Fibroblast of lung (primary cell): ENCODE results near the gene FAM117A. TPM values are rescaled to one million over a fixed set of nuclear protein-coding genes. Genes with fewer than 3 reads are reported as not detected.

ENCODE experiments used
- DNase-seq, 2 donors: peaks; one replicate each; pipeline versions ENCODE4 v3.0.0 to v3.0.0-alpha.2; 2010; ENCODE audit warnings: low read depth in 2 of 2
- H2AFZ ChIP-seq: 2 replicates; pipeline ENCODE4 v1.5.1; 2012; ENCODE audit warnings: low read length, control low read depth, inconsistent platforms
- H3K27ac ChIP-seq: 2 replicates; pipeline ENCODE4 v1.5.1; 2011; ENCODE audit warnings: low read length, control low read depth; ENCODE audit not compliant: insufficient read depth
- H3K27me3 ChIP-seq: 2 replicates; pipeline ENCODE4 v1.5.1; 2011; ENCODE audit warnings: mild to moderate bottlenecking, low read length; ENCODE audit not compliant: control insufficient read depth, insufficient read depth
- H3K36me3 ChIP-seq: 2 replicates; pipeline ENCODE4 v1.5.1; 2011; ENCODE audit warnings: low read length; ENCODE audit not compliant: control insufficient read depth, insufficient read depth
- H3K4me1 ChIP-seq: 2 replicates; pipeline ENCODE4 v1.5.1; 2011; ENCODE audit warnings: low read length; ENCODE audit not compliant: control insufficient read depth, insufficient read depth; ENCODE audit errors: extremely low read depth
- H3K4me2 ChIP-seq: 2 replicates; pipeline ENCODE4 v1.5.1; 2011; ENCODE audit warnings: low read length, control low read depth; ENCODE audit not compliant: insufficient read depth; ENCODE audit errors: extremely low read depth
- H3K4me3 ChIP-seq, 4 experiments: fragments of 200-600 bp in 1 of 4; sonication (generic) in 1 of 4; replicated peaks in 1 of 4; 2 replicates each; pipeline ENCODE4 v1.5.1; 2011 to 2016; ENCODE audit warnings: low read length in 4 of 4, low read depth in 3 of 4, mild to moderate bottlenecking in 3 of 4, control low read depth in 2 of 4, inconsistent platforms in 1 of 4, mixed read lengths in 1 of 4; ENCODE audit not compliant: insufficient read depth in 1 of 4; ENCODE audit errors: control extremely low read depth in 1 of 4
- H3K79me2 ChIP-seq: 2 replicates; pipeline ENCODE4 v1.5.1; 2012; ENCODE audit warnings: mild to moderate bottlenecking, low read length, inconsistent platforms; ENCODE audit not compliant: control insufficient read depth, insufficient read depth
- H3K9ac ChIP-seq: 2 replicates; pipeline ENCODE4 v1.5.1; 2011; ENCODE audit warnings: mild to moderate bottlenecking, low read length, control low read depth; ENCODE audit not compliant: insufficient read depth
- H3K9me3 ChIP-seq: 2 replicates; pipeline ENCODE4 v1.5.1; 2012; ENCODE audit warnings: low read depth, low read length; ENCODE audit not compliant: control insufficient read depth, insufficient read depth
- H4K20me1 ChIP-seq: 2 replicates; pipeline ENCODE4 v1.5.1; 2011; ENCODE audit warnings: low read length; ENCODE audit not compliant: control insufficient read depth, insufficient read depth; ENCODE audit errors: extremely low read depth
- CTCF ChIP-seq, 2 donors: IDR thresholded peaks in 1 of 2; conservative IDR thresholded peaks in 1 of 2; 1 replicate in 1 of 2; 2 replicates in 1 of 2; pipeline ENCODE4 v1.5.1; 2011 to 2012; ENCODE audit warnings: low read length in 2 of 2, control low read depth in 1 of 2, inconsistent platforms in 1 of 2, low read depth in 1 of 2, mild to moderate bottlenecking in 1 of 2
- EZH2 ChIP-seq: IDR thresholded peaks from 2 replicates; pipeline ENCODE4 v1.5.1; 2012; ENCODE audit warnings: low read length, control low read depth, mild to moderate bottlenecking; ENCODE audit errors: missing control alignments
- polyA plus RNA-seq, 2 donors: library from polyadenylated mRNA; depleted of rRNA in 1 of 2; stranded (reverse) in 1 of 2; unstranded in 1 of 2; fragments of >200 nt; gene quantifications; 2 replicates each; pipeline ENCODE4 v1.2.1, GENCODE V29; 2011 to 2012; ENCODE audit warnings: missing spikeins in 1 of 2
- total RNA-seq: library from RNA; depleted of rRNA; stranded (reverse); fragments of >200 nt; gene quantifications from 2 replicates; pipeline ENCODE4 v1.2.1, GENCODE V29; 2014

The FAM117A gene
- total and polyA plus RNA-seq, 2 donors (not counting 1 experiment from before 2014, with no cell fraction given), result 2.4 to 3.3 TPM

GRCh38 chr17:49695698-49696232 lies 68.2 kb downstream of the FAM117A start:
- H3K27me3 ChIP-seq, result no peaks in the 10 kb centered on the region
- no peak overlapping the region for H3K27ac ChIP-seq
- no peak for DNase-seq
- H4K20me1 ChIP-seq, result no peaks in the 10 kb centered on the region
- H2AFZ ChIP-seq, result no peak overlapping the region
- no peak overlapping the region for H3K9ac ChIP-seq
- H3K79me2 ChIP-seq, result no peaks in the 10 kb centered on the region
- H3K4me1 ChIP-seq, result no peaks in the 10 kb centered on the region
- H3K4me2 ChIP-seq, result no peak overlapping the region
- H3K4me3 ChIP-seq, result no peak overlapping the region
- no peaks in the 10 kb centered on the region for H3K9me3 ChIP-seq
- TF ChIP-seq CTCF (conservative IDR thresholded peaks at IDR 0.05 in 1 of 2, IDR thresholded peaks at IDR 0.05 in 1 of 2; ENCODE audit: low read depth in 1 of 2, low read length in 2 of 2) (no peak), EZH2 (no peak)
- H3K36me3 ChIP-seq, result peaks cover 2% of the 10 kb centered on the region

- no peak overlapping the region for H3K4me3 ChIP-seq
- H3K27ac ChIP-seq, result no peak overlapping the region
- H3K4me1 ChIP-seq, result no peaks in the 10 kb centered on the region
- TF ChIP-seq CTCF (conservative IDR thresholded peaks at IDR 0.05 in 1 of 2, IDR thresholded peaks at IDR 0.05 in 1 of 2; ENCODE audit: low read depth in 1 of 2, low read length in 2 of 2) (peak; percentile 90 to 94), EZH2 (no peak)
- no peaks in the 10 kb centered on the region for H4K20me1 ChIP-seq
- H2AFZ ChIP-seq, result no peak overlapping the region
- peak in 1 of 2 donors; percentile 29 for DNase-seq
- no peaks in the 10 kb centered on the region for H3K27me3 ChIP-seq
- H3K9me3 ChIP-seq, result no peaks in the 10 kb centered on the region
- H3K9ac ChIP-seq, result no peak overlapping the region
- no peaks in the 10 kb centered on the region for H3K79me2 ChIP-seq
- H3K4me2 ChIP-seq, result no peak overlapping the region
- H3K36me3 ChIP-seq, result peaks cover 2% of the 10 kb centered on the region
These were observed 68.9 kb downstream of the FAM117A start for GRCh38 chr17:49694847-49695697.

GRCh38 chr17:49692751-49693150 lies 71.2 kb downstream of the FAM117A start:
- no peaks in the 10 kb centered on the region for H3K4me1 ChIP-seq
- no peaks in the 10 kb centered on the region for H3K79me2 ChIP-seq
- TF ChIP-seq CTCF (conservative IDR thresholded peaks at IDR 0.05 in 1 of 2, IDR thresholded peaks at IDR 0.05 in 1 of 2; ENCODE audit: low read depth in 1 of 2, low read length in 2 of 2), result no peak
- TF ChIP-seq EZH2, result no peak
- no peaks in the 10 kb centered on the region for H3K36me3 ChIP-seq
- no peak overlapping the region for H3K4me2 ChIP-seq
- no peak for DNase-seq
- H3K27ac ChIP-seq, result no peak overlapping the region
- no peaks in the 10 kb centered on the region for H4K20me1 ChIP-seq
- H3K27me3 ChIP-seq, result no peaks in the 10 kb centered on the region
- no peak overlapping the region for H3K9ac ChIP-seq
- H2AFZ ChIP-seq, result no peak overlapping the region
- H3K9me3 ChIP-seq, result no peaks in the 10 kb centered on the region
- H3K4me3 ChIP-seq, result no peak overlapping the region
